Measurements from ENCODE around the gene BARX2.

BARX2 gene

DNA sequence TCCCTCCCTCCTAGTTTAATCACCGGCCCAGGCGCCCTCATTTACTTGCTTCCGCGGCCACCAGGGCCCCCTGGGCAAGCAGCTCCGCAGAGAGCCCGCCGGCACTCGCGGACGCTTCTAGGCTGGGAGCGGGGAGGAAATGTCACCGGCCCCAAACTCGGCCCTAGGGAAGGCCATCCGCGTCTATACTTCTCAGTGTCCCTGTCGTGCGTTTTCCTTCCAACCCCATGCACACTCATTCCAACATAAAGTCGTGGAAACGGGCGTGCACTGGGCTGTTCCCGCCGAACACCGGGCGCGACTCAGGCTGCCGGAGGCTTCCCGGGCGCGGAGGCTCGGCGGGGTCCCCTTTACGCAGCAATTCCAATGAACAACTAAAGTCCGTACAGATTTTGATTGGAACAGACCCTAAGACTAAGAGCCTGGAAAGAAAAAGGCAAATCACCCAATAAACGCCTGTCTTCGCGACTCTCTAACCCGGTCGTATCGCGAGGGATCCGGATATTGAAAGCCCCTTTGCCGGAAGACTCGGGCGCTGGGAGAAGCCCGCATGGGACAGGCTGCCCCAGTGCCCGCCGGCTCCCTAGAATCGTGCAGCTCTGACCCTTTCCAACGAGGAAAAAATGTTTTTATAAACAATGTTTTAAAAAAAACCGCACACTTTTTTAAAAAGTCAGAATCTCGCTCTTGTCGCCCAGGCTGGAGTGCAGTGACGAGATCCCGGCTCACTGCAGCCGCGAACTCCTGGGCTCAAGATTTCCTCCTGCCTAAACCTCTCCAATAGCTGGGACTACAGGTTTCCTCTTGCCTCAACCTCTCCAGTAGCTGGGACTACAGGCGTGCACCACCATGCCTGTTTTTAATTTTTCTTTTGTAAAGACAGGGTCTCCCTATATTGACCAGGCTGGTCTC is 1.3 kb upstream of the BARX2 start:
- peak in 1 of 3 donors; percentile 20 for DNase-seq

DNA sequence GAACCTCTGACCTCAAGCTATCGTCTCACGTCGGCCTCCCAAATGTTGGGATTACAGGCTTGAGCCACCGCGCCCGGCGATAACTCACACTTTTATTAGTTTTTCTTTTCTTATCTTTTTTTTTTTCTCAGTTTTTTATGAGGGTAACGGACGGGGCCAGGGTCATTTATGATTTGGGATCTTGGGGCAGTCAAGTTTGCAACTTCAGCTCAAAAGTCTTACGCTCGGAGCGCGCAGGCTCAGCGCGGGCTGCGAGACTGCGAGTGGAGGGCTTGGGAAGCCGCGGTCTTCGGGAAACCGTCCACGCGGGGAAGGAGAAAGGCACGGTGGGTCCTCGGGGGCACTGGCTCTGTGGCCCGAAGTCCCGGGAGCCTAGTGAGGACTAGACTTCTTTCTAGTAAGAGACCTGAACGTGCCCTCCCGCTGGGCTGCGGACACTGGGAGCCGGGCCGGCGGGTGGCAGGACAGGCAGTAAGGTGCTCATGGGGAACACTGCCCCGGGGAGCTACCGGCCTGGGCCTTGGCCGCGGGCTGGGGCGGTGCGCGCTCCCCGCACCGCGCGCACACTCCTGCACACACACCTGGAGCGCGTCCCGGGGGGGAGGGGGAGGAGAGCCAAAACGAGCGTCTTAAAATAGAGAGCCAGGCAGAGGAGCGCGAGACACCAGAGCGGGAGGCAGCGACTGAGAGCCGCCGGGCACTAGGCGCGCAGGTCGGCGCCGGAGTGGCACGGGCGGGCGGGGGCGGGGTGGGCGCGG is 476 bp upstream of the BARX2 start:
- DNase-seq, result peak in 1 of 3 donors; percentile 3

DNA sequence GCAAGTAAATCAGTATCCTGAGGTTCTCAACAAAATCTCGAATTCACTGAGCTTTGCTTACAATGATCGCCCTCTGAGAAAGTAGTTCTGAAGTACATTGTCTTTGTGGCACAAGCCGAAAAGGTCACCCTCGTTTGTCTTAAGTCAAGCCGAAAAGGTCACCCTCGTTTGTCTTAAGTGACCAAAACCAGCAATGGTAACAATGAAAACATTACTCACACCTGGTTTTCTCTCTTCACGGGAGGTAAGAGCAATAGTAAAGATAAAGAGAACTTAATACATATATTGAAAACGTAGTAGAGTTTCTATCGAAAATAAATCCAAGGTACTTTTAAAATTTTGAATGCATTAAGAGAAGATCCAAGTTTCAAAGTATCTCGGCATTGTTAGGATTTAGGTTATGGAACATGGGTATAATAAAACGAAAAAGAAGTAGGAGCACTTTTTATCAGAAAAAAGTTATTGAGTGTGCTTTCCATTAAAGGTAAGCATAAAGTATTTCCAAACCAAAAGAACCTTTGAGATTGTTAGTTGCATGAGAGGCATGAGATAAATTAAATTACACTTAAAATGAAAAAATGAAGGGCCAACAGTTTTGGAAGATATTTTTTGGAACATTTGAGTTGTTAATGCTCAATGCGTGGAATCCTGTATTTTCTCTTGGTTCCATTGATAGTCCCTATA is 1.2 kb downstream of the BARX2 start:
- no peak for DNase-seq

DNA sequence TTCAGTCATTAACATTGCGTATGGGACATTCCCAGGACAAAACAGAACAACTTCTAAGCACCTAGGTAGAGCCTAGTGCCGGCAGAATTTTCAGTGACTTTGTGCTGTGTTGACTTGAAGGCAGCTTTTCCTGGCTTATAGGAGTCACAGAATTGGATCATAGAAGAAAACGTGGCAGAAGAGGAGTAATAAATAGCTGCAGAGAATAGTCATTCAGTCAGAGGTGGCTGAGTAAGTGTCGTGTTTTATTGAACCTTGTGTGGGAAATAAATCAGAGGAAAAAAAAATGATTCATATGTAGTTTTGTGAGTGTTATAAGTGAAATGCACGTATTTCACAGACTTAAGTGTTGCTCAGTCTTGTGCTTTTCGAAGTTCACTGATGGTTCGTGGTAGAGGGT is 2.1 kb downstream of the BARX2 start:
- no peak for DNase-seq

DNA sequence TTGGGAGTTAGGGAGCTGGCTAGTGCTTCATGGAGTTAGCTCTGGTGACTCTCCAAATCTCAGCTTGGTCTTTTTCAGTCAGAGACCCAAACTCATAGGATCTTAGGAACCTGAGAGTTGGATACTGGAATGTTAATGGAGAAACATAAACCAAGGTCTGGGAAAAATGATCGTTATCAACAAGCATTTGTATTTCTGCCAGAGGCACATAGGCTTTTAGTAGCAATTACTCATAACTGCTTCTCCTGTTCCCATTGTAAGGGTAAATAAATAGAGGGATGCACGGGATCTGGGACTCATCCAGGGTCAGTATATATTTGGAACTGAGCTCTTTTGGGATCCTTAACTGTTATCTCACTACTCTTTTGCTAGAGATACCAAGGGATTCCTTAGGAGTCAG is 4.8 kb downstream of the BARX2 start:
- DNase-seq, result no peak

DNA sequence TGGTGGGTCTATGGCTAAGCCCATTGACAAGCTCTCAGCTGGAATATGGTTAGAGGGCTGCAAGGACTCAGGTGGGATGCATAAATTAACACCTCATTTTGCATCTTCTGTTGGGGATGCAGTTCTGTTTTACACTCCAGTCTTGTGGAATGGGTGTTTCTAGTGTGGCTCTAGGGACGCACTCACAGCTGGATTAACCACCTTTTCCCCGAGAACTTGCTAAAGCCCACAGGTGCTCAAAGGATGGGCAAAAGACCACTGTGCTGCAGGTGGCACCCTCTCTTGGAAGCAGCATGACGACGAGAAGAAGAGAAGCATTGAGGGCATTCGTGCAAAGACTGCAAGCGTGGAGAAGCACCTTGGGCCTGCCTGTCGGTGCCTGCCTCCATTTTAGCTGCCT is 6.9 kb downstream of the BARX2 start:
- DNase-seq, result no peak

DNA sequence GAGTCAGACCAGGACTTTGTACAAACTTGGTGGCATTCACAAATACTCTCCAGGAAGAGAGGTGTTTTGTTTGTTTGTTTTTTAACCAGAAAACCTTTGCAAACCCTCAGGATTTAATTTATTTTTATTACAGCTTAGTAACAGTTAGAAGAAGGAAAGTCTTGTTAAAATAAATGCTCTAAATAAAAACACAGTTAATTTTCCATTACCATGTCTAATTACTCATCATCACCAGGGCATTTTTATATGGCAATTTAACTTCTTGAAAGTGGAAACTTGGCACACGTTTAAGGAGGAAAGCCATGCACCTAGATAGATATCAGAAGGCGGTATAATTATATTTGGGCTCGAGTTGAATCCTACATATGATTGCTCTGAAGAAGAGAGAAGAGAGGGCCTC is 7.4 kb downstream of the BARX2 start:
- no peak for DNase-seq

DNA sequence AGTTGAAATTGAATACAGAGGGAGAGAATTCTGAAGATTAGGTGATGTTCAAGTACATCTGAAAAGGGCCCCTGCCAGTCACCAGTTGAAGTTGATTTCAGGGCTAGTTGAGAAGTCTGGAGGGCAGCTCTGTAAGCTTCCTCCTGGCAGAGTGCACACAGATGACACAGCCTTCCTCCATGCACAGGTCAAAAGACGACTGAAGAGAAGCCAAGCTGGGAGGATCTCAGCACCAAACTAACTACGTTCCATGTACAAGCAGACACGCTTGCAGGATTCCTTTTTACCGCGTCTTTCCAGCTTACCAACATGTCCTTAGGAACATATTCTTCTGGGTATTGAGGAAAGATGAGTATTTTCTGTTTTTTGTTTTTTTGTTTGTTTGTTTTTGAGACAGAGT is 7.9 kb downstream of the BARX2 start:
- DNase-seq, result no peak

DNA sequence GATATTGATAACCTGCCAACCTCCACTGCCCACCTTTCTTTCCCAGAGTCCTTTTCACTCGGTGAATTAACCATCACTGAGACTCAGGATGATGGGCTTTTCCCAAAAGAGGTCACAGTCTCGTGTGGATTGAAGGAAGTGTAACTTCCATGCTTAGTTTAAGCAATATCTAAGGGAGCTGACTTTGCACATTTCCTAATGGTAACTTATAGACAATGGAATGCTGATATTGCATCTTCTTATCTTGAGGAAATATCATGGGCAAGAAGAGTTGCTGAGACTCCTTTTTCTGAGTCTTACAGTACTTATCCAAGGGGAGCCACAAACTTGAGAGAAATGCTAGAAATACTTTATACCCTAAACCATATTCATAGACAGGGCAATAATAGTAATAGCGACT is 8.8 kb downstream of the BARX2 start:
- DNase-seq, result no peak

DNA sequence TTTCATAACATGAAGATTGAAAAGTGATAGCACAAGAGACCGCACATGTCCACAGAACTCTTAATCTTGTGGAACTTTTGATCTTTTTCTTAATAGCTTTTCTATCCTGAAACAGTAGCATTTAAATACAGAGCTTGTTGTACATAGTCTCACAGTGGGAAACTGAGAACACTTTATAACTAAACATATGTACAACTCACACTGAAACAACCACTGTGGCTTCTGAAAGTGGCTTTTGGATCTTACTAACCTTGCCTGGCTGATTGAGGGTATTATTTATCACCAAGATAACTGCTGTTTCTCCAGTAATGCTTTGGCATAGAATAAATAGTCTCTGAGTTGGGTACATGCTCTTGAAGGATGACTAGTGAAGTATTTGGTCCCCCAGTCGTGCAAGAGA is 10.2 kb downstream of the BARX2 start:
- no peak for DNase-seq

DNA sequence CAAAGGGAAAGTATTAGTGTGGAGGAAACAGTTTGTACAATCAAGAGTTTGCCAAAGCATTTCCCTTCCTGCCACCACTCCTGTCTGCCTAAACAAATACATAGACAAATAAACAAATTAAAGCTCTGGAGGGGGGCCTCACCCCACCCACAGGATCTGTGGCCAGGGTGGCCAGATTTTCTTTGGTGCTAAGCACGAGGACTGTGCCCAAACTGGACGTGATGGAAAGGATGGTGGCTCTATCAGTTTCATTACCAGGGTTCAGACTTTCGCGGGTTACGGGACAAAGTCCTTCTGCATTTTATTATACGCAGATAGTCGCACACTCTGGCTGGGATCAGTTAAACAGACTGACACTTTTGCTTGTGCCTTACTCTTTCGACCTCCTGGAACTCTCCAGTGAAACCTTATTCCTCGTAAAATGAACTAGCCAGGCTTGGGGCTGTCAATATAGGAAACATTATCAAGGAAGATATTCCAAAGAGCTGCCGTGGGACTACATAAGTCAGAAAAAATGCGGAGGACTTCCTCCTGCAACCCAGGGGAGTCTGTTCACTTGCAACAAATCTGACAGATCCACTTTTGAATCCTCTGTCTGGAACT is 11.2 kb downstream of the BARX2 start:
- DNase-seq, result no peak

DNA sequence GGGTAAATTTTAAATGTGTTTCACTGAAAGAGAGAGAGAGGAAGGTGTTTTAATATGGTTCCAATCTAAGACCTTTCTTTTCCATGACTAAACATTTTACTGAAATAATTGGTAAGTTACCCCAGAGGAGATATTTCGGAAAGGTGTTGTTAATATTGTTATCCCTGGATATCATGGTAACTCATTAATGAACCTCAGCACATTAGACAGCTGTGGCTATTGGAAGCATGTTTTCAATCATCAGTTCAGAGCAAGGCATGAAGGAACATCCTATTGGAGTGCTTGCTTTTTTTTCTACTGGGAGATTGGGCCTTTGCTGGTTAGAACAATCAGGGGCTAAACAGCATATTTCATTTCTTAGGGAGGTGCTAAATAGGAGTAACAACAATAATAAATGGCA is 11.8 kb downstream of the BARX2 start:
- no peak for DNase-seq

DNA sequence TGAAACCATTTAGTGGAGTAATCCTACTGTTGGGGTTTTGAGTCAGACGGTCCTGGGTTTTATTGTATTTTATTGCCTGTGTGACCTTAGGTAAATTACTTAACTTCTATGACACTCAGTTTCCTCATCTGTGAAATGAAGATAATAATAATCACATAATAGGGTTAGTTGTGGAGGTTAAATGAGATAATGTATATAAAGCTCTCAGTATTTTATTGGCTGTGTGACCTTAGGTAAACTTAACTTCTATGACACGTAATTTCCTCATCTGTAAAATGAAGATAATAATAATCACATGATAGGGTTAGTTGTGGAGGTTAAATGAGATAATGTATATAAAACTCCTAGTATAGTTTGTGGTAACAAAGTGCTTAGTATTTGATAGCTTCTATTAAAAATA is 13.2 kb downstream of the BARX2 start:
- DNase-seq, result no peak

DNA sequence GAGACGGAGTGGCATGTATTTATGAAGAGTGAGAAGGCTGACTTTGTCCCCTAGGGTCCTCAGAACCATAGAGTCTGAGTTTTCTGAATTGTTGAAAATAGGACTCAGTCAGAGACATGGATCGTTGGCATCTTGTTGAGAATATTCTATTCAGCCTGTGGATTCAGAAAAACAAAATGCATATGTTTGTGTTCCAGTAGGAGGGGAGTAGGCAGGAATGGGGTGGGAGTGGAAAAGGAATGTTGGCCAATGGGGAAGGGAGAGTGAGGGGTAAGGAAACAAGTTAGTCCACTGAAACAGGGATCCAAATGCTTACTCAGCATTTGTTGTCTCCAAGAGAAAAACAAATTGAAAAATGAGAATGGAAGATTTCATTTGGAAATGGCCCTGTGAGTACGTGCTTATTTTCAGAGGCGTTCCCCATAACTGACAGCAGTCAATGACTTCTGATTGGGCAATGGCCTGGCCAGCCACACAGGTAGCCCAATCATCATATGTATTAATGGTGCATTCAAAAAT is 14.7 kb downstream of the BARX2 start:
- DNase-seq, result no peak

DNA sequence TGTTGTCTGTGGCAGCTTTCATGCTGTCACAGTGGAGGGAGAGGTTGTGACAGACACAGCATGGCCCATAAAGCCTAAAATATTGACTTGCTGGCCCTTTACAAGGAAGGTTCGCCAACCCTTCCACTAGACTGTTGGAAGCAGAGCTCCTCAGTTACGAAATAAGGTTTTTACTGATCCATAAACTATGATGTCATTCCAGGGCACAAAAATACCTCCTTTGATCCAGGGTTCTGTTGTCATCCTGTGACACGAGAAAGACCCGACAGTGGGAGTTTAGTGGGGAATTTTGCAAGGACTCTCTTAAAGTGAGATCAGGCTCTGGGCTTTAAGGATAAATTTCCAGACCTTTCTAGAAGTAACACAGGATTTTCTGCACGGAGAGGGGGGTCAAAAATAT is 15.7 kb downstream of the BARX2 start:
- DNase-seq, result no peak

DNA sequence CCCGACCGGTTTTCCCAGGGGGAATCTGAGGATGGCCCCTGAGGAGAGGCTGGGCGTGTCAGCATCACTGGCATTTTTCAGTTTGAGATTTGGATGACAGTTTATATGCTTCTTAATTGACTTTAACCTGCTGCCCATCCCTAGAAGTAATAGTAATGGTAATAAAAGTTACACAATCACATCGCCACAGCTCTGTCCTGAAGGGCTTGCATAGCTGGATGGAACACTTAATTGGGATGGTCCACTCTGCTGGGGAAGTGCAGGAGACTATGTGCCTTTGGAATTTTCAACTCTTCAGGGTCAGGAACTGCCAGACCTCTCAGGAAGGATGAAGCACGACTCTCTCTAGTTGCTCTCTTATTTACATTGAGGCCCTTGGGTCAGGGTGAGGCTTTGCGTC is 16.2 kb downstream of the BARX2 start:
- no peak for DNase-seq

DNA sequence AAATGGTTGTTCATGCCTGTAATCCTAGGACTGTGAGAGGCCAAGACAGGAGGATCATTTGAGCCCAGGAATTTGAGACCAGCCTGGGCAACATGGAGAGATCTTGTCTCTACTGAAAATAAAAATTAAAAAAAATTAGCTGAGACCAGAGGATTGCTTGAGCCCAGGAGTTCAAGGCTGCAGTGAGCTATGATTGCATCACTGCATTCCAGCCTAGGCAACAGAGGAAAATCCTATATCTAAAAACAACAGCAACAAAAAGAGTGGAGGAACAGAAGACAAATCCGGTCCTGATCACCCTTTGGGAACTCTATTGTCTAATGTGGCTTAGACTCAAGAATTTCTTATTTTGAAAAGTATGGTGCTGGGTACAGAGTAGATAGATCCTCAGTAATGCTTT is 17.3 kb downstream of the BARX2 start:
- DNase-seq, result no peak

DNA sequence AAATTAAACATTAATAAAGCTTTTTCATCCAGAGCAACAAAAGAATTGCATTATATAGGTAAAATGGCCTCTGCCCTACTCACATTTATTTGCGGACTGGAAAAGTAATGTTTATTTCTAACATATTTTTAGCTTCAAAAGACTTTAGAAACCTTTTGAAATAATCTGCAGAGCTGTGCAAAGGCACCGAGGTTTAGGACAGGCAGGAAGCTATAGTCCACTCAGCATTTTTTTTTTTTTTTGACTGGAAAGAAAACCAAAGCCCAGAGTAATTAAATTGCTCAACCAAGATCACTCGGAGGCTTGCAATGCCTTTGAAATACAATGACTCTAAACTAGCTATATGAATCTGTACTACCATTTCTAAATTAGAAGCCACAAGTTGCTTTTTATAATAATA is 19.1 kb downstream of the BARX2 start:
- DNase-seq, result no peak

DNA sequence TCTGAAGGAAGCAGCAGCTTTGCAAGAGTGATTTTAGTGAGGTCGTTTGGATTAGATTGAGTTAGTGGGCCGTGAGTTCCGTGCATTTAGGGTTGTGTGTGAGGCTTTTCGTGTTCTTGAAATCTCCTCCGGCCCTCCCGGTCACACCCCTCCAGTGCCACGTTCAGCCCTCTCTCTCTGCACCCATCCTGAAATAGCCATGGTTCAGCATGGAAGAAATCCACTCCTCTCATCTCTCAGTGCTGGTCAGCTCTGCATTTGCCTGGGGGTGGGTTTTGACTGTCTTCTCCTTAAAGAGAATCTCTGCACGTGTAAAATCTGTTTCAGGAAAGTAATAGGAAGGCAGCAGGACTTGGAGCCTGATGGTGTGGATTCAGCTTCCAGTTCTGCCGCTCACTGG is 19.8 kb downstream of the BARX2 start:
- no peak for DNase-seq

DNA sequence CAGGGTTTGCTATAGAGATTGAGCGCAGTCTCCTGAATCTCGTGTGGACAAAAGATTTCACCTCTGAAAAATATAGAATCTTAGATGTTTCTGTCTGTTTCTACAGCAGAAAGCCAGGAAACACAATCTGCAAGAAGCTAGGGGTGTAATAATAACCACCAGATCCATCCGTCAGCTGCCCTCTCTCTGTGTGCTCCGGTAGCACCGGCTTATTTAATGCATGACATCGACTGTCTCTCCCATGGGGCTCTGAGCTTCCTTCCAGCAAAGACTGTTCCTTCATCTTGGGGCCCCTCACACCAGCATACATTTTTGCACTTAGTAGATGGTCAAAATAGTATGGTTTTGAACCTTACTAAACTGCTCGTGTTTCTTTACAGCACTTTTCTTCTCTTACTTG is 20.2 kb downstream of the BARX2 start:
- no peak for DNase-seq

DNA sequence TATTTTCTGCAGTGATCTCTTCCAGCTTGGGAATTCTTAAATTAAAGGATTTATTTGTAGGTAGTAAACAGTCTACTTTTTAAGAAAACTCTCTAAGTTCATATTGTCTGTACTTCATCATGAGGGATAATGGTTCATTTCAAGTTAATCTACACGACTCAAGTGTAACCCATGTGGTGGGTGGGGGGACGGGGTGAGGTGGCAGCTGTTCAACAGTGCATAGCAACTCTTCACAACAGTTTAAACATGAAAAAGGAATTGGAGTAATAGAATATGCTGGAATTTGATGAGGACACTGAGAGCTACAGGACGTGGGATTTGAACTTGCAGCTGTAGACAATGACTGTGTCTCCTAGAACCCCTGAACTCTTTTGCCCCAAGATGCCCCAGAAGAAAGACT is 20.8 kb downstream of the BARX2 start:
- no peak for DNase-seq

DNA sequence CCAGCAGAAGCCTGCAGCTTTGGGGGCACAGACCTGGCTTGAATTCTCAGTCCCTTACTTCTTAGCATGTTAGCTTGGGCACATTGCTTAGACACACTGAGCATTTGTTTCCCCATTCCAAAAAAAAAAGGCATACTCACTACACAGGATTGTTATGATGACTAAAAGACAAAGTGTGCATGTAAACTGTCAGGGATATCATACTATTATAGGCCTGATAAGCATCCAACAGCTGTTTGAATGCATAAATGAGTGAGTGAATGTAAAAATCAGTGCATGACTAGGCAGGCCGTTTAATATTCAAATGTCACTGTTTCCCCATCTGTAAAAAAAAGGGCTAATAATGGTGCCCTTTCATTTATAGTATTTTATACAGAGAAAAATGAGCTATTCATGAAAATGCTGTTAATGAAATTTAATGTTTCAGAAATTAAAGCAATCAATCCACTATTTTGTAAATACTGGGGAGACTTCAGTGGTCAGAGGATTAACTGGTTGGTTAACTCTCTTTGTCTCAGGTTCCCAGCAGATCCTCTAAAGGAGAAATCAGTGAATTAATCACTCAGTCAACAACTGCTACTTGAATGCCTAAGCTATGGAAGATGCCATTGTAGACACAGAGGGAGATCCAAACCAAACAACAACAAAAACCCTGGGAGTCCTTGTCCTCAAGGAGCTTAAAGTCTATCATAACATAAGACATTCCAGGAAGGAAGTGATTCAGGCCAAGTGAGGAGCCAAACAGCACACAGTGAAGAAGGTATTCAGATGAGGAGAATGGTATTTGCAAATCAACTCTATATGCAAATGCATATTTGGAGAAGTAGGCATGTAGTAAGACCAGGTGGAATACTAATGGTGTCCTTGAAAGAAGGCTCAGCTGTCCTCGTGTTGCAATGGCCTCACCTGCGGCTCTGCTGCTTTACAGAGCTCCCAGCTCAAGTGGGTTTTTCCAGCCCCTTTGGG is 26.8 kb downstream of the BARX2 start:
- DNase-seq, result no peak
